GM13977 (cell line): ENCODE data around the gene ANK2.

Experiments
- DNase-seq: peaks from one replicate; pipeline ENCODE4 v3.0.0; 2012; ENCODE audit warnings: low spot score
- CTCF ChIP-seq: IDR thresholded peaks from 2 replicates; pipeline ENCODE4 v1.5.1; 2012; ENCODE audit warnings: mild to moderate bottlenecking, control low read depth; ENCODE audit not compliant: insufficient read depth; ENCODE audit errors: extremely low read depth, missing control alignments
- in situ Hi-C: fragments of 300-500 bp; cut with MboI; formaldehyde crosslinking; loops from one replicate; pipeline ENCODE4 v1.12.0; 2022; ENCODE audit warnings: low sequenced_read_pairs, low pct_unique_long_range_greater_than_20kb, mixed read lengths, inconsistent platforms; ENCODE audit not compliant: unreplicated experiment

Gene ANK2

GRCh38 chr4:113433116-113433515 lies 383.7 kb downstream of the ANK2 start:
- in situ Hi-C loops = no loop called here
- no peak for DNase-seq
- no peak for TF ChIP-seq CTCF
